Stomach (tissue), 9 donors: ENCODE measurements around the gene CSH1. TPM values are rescaled to one million over a fixed set of nuclear protein-coding genes. Genes with fewer than 3 reads are reported as not detected.

Source experiments
- DNase-seq, 2 donors: peaks; one replicate each; pipeline versions ENCODE4 v3.0.0 to v3.0.0-alpha.2; 2013 to 2019
- H3K27ac ChIP-seq, 5 donors: fragments of 200-600 bp in 4 of 5; sonication (generic) in 4 of 5; one replicate each; pipeline ENCODE4 v1.5.1; 2013 to 2019; ENCODE audit warnings: mild to moderate bottlenecking in 1 of 5, moderate library complexity in 1 of 5
- H3K27me3 ChIP-seq, 3 donors: fragments of 200-600 bp; sonication (generic); one replicate each; pipeline ENCODE4 v1.5.1; 2017 to 2019; ENCODE audit warnings: mixed run types in 1 of 3
- H3K36me3 ChIP-seq, 4 donors: fragments of 200-600 bp; sonication (generic); 1 replicate in 3 of 4; 2 replicates in 1 of 4; pipeline ENCODE4 v1.5.1; 2016 to 2019
- H3K4me1 ChIP-seq, 4 donors: fragments of 200-600 bp; sonication (generic); one replicate each; pipeline ENCODE4 v1.5.1; 2016 to 2019
- H3K4me3 ChIP-seq, 4 donors: fragments of 200-600 bp; sonication (generic) in 3 of 4; one replicate each; pipeline ENCODE4 v1.5.1; 2016 to 2019; ENCODE audit warnings: mild to moderate bottlenecking in 1 of 4
- H3K9me3 ChIP-seq, 4 donors: fragments of 200-600 bp; sonication (generic); one replicate each; pipeline ENCODE4 v1.5.1; 2016 to 2019
- CTCF ChIP-seq, 7 experiments: fragments of 450-650 bp in 4 of 7; fragments of 200-600 bp in 3 of 7; sonication (generic) in 3 of 7; IDR thresholded peaks; one replicate each; pipeline ENCODE4 v1.5.1; 2016 to 2019; ENCODE audit warnings: antibody characterized with exemption in 7 of 7, control low read depth in 2 of 7, mild to moderate bottlenecking in 1 of 7
- EP300 ChIP-seq: sonication (generic); formaldehyde crosslinking; IDR thresholded peaks from one replicate; pipeline ENCODE4 v1.6.1; 2017; ENCODE audit warnings: antibody characterized with exemption
- POLR2A ChIP-seq, 4 donors: fragments of 450-650 bp; IDR thresholded peaks; one replicate each; pipeline ENCODE4 v1.6.1; 2016; ENCODE audit warnings: antibody characterized with exemption in 4 of 4, control low read depth in 2 of 4, mild to moderate bottlenecking in 1 of 4, moderate library complexity in 1 of 4
- POLR2AphosphoS5 ChIP-seq, 3 donors: sonication (generic); formaldehyde crosslinking; IDR thresholded peaks; one replicate each; pipeline ENCODE4 v1.6.1; 2016; ENCODE audit warnings: antibody characterized with exemption in 3 of 3
- WGBS, 5 donors: extraction: QIAGEN DNeasy Blood & Tissue Kit in 3 of 5; methylation state at CpG; one replicate each; pipeline versions ENCODE4 v1.1.5 to v1.1.7; 2013 to 2018; 5-methylcytosine and 5-hydroxymethylcytosine counted together
- intact Hi-C: fragments of 100-400 bp; cut with DNase I; formaldehyde crosslinking; loops from one replicate; pipeline ENCODE4 v1.15.1; 2023; ENCODE audit warnings: low total_unique reads
- polyA plus RNA-seq, 3 donors: library from polyadenylated mRNA; stranded (reverse); fragments of 200-250 nt; gene quantifications; one replicate each; pipeline ENCODE4 v1.2.3, GENCODE V29; 2013
- total RNA-seq, 5 donors: library from RNA; depleted of rRNA; stranded (reverse); fragments of >200 nt; gene quantifications; one replicate each; pipeline versions ENCODE4 v1.1.0 to v1.2.3, GENCODE V29; 2014 to 2016
- donor health status: healthy with polysubstance abuse.
- donor health status: Bipolar disorder and iron deficiency.
- donor health status: healthy.

Gene CSH1
- total and polyA plus RNA-seq, 8 donors, result not detected

GRCh38 chr17:63933598-63933997, 37.2 kb upstream of the CSH1 start:
- 70 to 93% (median 87%) methylated on average over 8 of the region's 8 CpGs for WGBS, 5 donors

GRCh38 chr17:63932721-63933120, 36.3 kb upstream of the CSH1 start:
- Histone ChIP-seq H3K36me3 (no peaks in the 10 kb centered on the region), H3K27me3 (peaks cover 0 to 6% (median 0%) of the 10 kb centered on the region in 3 donors), H3K4me3 (peak overlapping the region in 1 of 4 donors; percentile 46), H3K27ac (peak overlapping the region in 1 of 5 donors; percentile 60), H3K9me3 (no peaks in the 10 kb centered on the region), H3K4me1 (peaks cover 0 to 21% (median 0%) of the 10 kb centered on the region in 4 donors)
- DNase-seq, result no peak
- intact Hi-C loops, result loop anchor here (10.0 kb wide), 1 partner anchor 92 kb away; the partner anchor contains the start of gene ICAM2
- TF ChIP-seq CTCF (IDR thresholded peaks at IDR 0.05), result no peak
- no peak for TF ChIP-seq EP300
- TF ChIP-seq POLR2A (IDR thresholded peaks at IDR 0.05), result no peak
- 91 to 98% (median 95%) methylated on average over 4 of the region's 4 CpGs for WGBS, 5 donors

More at GRCh38 chr17:63933598-63933997, 37.2 kb upstream of the CSH1 start:
- H3K27me3 ChIP-seq, result peaks cover 0 to 6% (median 0%) of the 10 kb centered on the region in 3 donors
- no peaks in the 10 kb centered on the region for H3K9me3 ChIP-seq
- no peak overlapping the region for H3K4me3 ChIP-seq
- no peak overlapping the region for H3K27ac ChIP-seq
- TF ChIP-seq POLR2AphosphoS5 (IDR thresholded peaks at IDR 0.05) (no peak), EP300 (no peak), CTCF (IDR thresholded peaks at IDR 0.05) (no peak), POLR2A (IDR thresholded peaks at IDR 0.05) (no peak)
- H3K4me1 ChIP-seq, result peaks cover 0 to 21% (median 0%) of the 10 kb centered on the region in 4 donors
- intact Hi-C loops, result loop anchor here (10.0 kb wide), 1 partner anchor 91 kb away; the partner anchor contains the start of gene ICAM2
- no peak for DNase-seq
- H3K36me3 ChIP-seq, result no peaks in the 10 kb centered on the region

GRCh38 chr17:63931981-63932561, 35.7 kb upstream of the CSH1 start, which contains the start of gene CD79B:
Gene CD79B (minus strand): TSS chr17:63932331. CDS start chr17:63932261, 70 bp downstream.
- Histone ChIP-seq H3K36me3 (no peaks in the 10 kb centered on the region), H3K9me3 (no peaks in the 10 kb centered on the region), H3K27ac (peak within 1 kb of the TSS in 4 of 5 donors; percentile 13 to 60 (median 28)), H3K27me3 (peaks cover 0 to 6% (median 0%) of the 10 kb centered on the region in 3 donors), H3K4me3 (peak within 1 kb of the TSS; percentile 0 to 46 (median 16)), H3K4me1 (peaks cover 0 to 21% (median 0%) of the 10 kb centered on the region in 4 donors)
- 50 to 85% (median 71%) methylated on average over 2 to 19 of the region's 19 CpGs for WGBS, 5 donors
- peak in 1 of 2 donors; percentile 44 for DNase-seq
- intact Hi-C loops, result loop anchor here (10.0 kb wide), 1 partner anchor 93 kb away; the partner anchor contains the start of gene ICAM2
- no peak for TF ChIP-seq EP300
- TF ChIP-seq CTCF (IDR thresholded peaks at IDR 0.05), result no peak
- TF ChIP-seq POLR2A (IDR thresholded peaks at IDR 0.05), result no peak
- no peak for TF ChIP-seq POLR2AphosphoS5 (IDR thresholded peaks at IDR 0.05)

GRCh38 chr17:63930951-63931575, 34.7 kb upstream of the CSH1 start:
- Histone ChIP-seq H3K36me3 (no peaks in the 10 kb centered on the region), H3K27me3 (peaks cover 0 to 6% (median 0%) of the 10 kb centered on the region in 3 donors), H3K4me1 (peaks cover 0 to 21% (median 0%) of the 10 kb centered on the region in 4 donors), H3K27ac (peak overlapping the region in 4 of 5 donors; percentile 13 to 60 (median 28)), H3K4me3 (peak overlapping the region in 1 of 4 donors; percentile 46), H3K9me3 (no peaks in the 10 kb centered on the region)
- intact Hi-C loops, result loop anchor here (10.0 kb wide), 1 partner anchor 94 kb away; the partner anchor contains the start of gene ICAM2
- 51 to 58% (median 58%) methylated on average over 5 to 16 of the region's 16 CpGs for WGBS, 5 donors
- no peak for TF ChIP-seq POLR2A (IDR thresholded peaks at IDR 0.05)
- TF ChIP-seq EP300, result no peak
- no peak for TF ChIP-seq POLR2AphosphoS5 (IDR thresholded peaks at IDR 0.05)
- TF ChIP-seq CTCF (IDR thresholded peaks at IDR 0.05), result no peak
- DNase-seq, result peak; percentile 56 to 77
